CD4-positive, alpha-beta memory T cell (primary cell): ENCODE data around the gene DCTD. TPM values are rescaled to one million over a fixed set of nuclear protein-coding genes. Genes with fewer than 3 reads are reported as not detected.
A peak's percentile ranks its signal among the peaks of the same experiment; 100 is the strongest.

Source experiments
- CTCF ChIA-PET: fragments of 350-600 bp; sonication (Branson Sonifier 250); formaldehyde crosslinking; loops from one replicate; lab custom pipeline; 2021; ENCODE audit warnings: inconsistent platforms; ENCODE audit not compliant: partially characterized antibody; lab: Charles Lee
- POLR2A ChIA-PET: fragments of 350-600 bp; sonication (Branson Sonifier 250); formaldehyde crosslinking; loops from one replicate; lab custom pipeline; 2021; ENCODE audit not compliant: partially characterized antibody; lab: Charles Lee
- DNase-seq, 5 donors: peaks; one replicate each; pipeline versions ENCODE4 v3.0.0 to v3.0.0-alpha.2; 2020 to 2022; ENCODE audit warnings: mixed read lengths in 1 of 5
- H3K27ac ChIP-seq: one replicate; pipeline ENCODE4 v1.7.0; 2013; ENCODE audit warnings: low read depth, low read length
- H3K27me3 ChIP-seq: 2 replicates; pipeline ENCODE4 v1.7.0; 2013; ENCODE audit warnings: mild to moderate bottlenecking, low read length, moderate library complexity; ENCODE audit not compliant: insufficient read depth
- H3K36me3 ChIP-seq: 2 replicates; pipeline ENCODE4 v1.7.0; 2013; ENCODE audit warnings: mild to moderate bottlenecking, low read length, moderate library complexity; ENCODE audit not compliant: insufficient read depth
- H3K4me1 ChIP-seq: 2 replicates; pipeline ENCODE4 v1.7.0; 2013; ENCODE audit warnings: mild to moderate bottlenecking, low read length, moderate library complexity; ENCODE audit not compliant: insufficient read depth
- H3K4me3 ChIP-seq, 2 donors: one replicate each; pipeline ENCODE4 v1.7.0; 2013; ENCODE audit warnings: low read length in 2 of 2, mild to moderate bottlenecking in 1 of 2
- H3K9me3 ChIP-seq, 2 donors: one replicate each; pipeline ENCODE4 v1.7.0; 2013; ENCODE audit warnings: low read length in 2 of 2, control low read depth in 1 of 2; ENCODE audit not compliant: control insufficient read depth in 1 of 2
- H3K27ac Mint-ChIP-seq, 7 donors: one replicate each; pipeline ENCODE4 v1.8.0; 2020 to 2021; ENCODE audit warnings: mixed read lengths in 7 of 7, mild to moderate bottlenecking in 6 of 7, inconsistent platforms in 3 of 7, moderate library complexity in 3 of 7
- H3K27me3 Mint-ChIP-seq, 2 donors: one replicate each; pipeline ENCODE4 v1.8.0; 2020 to 2021; ENCODE audit warnings: mixed read lengths in 2 of 2
- H3K36me3 Mint-ChIP-seq, 2 donors: one replicate each; pipeline ENCODE4 v1.8.0; 2020 to 2021; ENCODE audit warnings: mixed read lengths in 2 of 2, inconsistent platforms in 1 of 2, mild to moderate bottlenecking in 1 of 2
- H3K4me1 Mint-ChIP-seq, 4 donors: one replicate each; pipeline ENCODE4 v1.8.0; 2020 to 2021; ENCODE audit warnings: mixed read lengths in 4 of 4, mild to moderate bottlenecking in 1 of 4
- H3K4me3 Mint-ChIP-seq, 8 donors: one replicate each; pipeline ENCODE4 v1.8.0; 2020 to 2021; ENCODE audit warnings: mixed read lengths in 8 of 8, mild to moderate bottlenecking in 7 of 8, moderate library complexity in 6 of 8, inconsistent platforms in 3 of 8
- H3K9me3 Mint-ChIP-seq, 8 donors: one replicate each; pipeline ENCODE4 v1.8.0; 2020 to 2021; ENCODE audit warnings: mixed read lengths in 8 of 8, mild to moderate bottlenecking in 5 of 8, inconsistent platforms in 3 of 8, moderate library complexity in 1 of 8
- intact Hi-C: fragments of 100-400 bp; cut with micrococcal nuclease; formaldehyde crosslinking; loops from one replicate; pipeline ENCODE4 v1.15.1; 2023
- polyA plus RNA-seq, 2 donors: library from polyadenylated mRNA; unstranded; fragments of 300-500 nt; fragmentation: Illumina TruSeq; gene quantifications; one replicate each; pipeline ENCODE4 v1.2.3, GENCODE V29; 2021
- total RNA-seq, 2 experiments: library from RNA; stranded (reverse); gene quantifications; one replicate each; pipeline ENCODE4 v1.2.3, GENCODE V29; 2021

DCTD gene
- total and polyA plus RNA-seq, 4 experiments from 2014 or later = 66.6 to 119 (median 77.2) TPM

DNA sequence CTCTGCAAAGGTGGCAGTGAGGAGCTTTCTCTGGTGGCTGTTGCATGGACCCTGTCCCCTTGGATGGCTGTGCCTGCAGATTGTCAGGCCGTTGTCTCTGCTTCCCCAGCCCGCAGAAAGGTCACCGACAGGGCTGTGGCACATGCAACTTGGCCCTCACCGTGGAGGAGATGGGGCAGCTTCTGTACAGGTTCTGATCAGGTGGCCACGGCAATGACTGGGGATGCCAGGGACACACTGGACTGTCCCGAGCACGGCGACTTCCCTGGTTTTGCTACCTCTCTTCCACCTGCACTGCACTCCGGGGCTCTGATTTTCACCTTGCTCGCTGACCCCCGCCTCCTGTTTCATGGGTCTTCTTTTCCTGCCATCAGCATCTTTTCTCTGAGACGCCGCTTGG is 43.5 kb downstream of the DCTD start:
- Mint-ChIP-seq H3K27me3 (no peaks in the 10 kb centered on the region), H3K36me3 (peaks cover 24 to 67% of the 10 kb centered on the region in 2 donors), H3K4me1 (no peaks in the 10 kb centered on the region), H3K27ac (no peak overlapping the region), H3K4me3 (no peak overlapping the region), H3K9me3 (no peaks in the 10 kb centered on the region)
- Histone ChIP-seq H3K4me3 (no peak overlapping the region), H3K4me1 (no peaks in the 10 kb centered on the region), H3K36me3 (peaks cover 5% of the 10 kb centered on the region), H3K27me3 (no peaks in the 10 kb centered on the region), H3K9me3 (no peaks in the 10 kb centered on the region), H3K27ac (no peak overlapping the region)
- intact Hi-C loops = no loop called here
- DNase-seq = no peak
- CTCF ChIA-PET = no interaction called here
- POLR2A ChIA-PET = no interaction called here

DNA sequence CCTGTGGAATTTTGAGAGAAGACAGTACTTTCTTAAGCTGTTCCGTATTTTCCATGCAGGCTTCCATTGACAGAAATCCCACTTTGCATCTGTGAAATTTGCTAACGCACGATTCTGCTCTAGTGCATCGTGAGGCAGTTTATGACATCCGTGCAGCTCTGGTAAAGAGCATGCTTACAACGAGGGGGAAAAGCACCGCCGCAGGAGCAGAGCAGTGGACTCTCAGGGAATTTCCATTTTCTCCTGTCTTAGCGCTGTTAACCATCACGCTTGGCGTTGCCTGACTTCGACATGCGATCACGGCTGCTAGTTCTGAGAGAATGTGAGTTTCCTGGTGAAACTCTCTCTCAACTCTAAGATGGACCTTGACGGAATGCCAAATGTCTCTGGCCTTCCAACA is 43.9 kb downstream of the DCTD start:
- H3K9me3 Mint-ChIP-seq = no peaks in the 10 kb centered on the region
- no peak for DNase-seq
- Histone ChIP-seq H3K4me1 (no peaks in the 10 kb centered on the region), H3K4me3 (no peak overlapping the region), H3K27ac (no peak overlapping the region), H3K27me3 (no peaks in the 10 kb centered on the region), H3K9me3 (no peaks in the 10 kb centered on the region), H3K36me3 (peaks cover 5% of the 10 kb centered on the region)
- ChIA-PET CTCF (no interaction called here), POLR2A (no interaction called here)
- no peaks in the 10 kb centered on the region for H3K4me1 Mint-ChIP-seq
- peaks cover 23 to 67% of the 10 kb centered on the region in 2 donors for H3K36me3 Mint-ChIP-seq
- H3K4me3 Mint-ChIP-seq = no peak overlapping the region
- H3K27me3 Mint-ChIP-seq = no peaks in the 10 kb centered on the region
- no peak overlapping the region for H3K27ac Mint-ChIP-seq
- intact Hi-C loops = no loop called here

DNA sequence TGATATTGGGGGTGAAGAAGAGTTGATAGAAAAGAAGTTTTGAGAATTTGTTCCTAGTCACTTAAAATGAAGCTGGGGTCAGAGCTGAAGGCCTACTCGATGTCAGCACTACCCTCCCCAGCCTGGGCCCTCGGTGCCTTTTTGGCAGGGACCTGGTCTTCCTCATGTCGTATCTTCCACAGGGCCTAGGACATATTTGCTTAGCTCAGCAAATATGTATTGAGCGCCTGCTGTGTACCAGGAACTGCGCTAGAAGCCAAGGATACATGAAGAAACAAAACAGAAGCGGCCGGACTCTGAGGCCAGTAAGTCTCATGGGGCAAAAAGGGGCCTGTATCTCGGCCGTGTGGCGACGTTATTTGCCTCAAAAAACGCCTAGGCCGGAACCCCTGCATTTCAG is 44.3 kb downstream of the DCTD start:
- Histone ChIP-seq H3K4me1 (no peaks in the 10 kb centered on the region), H3K27me3 (no peaks in the 10 kb centered on the region), H3K36me3 (peaks cover 5% of the 10 kb centered on the region), H3K9me3 (no peaks in the 10 kb centered on the region), H3K4me3 (no peak overlapping the region), H3K27ac (no peak overlapping the region)
- Mint-ChIP-seq H3K9me3 (no peaks in the 10 kb centered on the region), H3K27ac (peak overlapping the region in 1 of 7 donors; percentile 2), H3K4me3 (no peak overlapping the region), H3K27me3 (no peaks in the 10 kb centered on the region), H3K36me3 (peaks cover 22 to 64% of the 10 kb centered on the region in 2 donors), H3K4me1 (no peaks in the 10 kb centered on the region)
- intact Hi-C loops = no loop called here
- DNase-seq = no peak
- ChIA-PET POLR2A (no interaction called here), CTCF (no interaction called here)

GRCh38 chr4:182871616-182872015 is 45.6 kb downstream of the DCTD start:
- no peaks in the 10 kb centered on the region for H3K4me1 ChIP-seq
- H3K9me3 Mint-ChIP-seq = no peaks in the 10 kb centered on the region
- H3K9me3 ChIP-seq = no peaks in the 10 kb centered on the region
- ChIA-PET CTCF (no interaction called here), POLR2A (no interaction called here)
- peak overlapping the region in 1 of 7 donors; percentile 56 for H3K27ac Mint-ChIP-seq
- peaks cover 5% of the 10 kb centered on the region for H3K36me3 ChIP-seq
- H3K36me3 Mint-ChIP-seq = peaks cover 15 to 55% of the 10 kb centered on the region in 2 donors
- H3K4me3 Mint-ChIP-seq = no peak overlapping the region
- no peaks in the 10 kb centered on the region for H3K27me3 ChIP-seq
- DNase-seq = no peak
- intact Hi-C loops = no loop called here
- H3K4me1 Mint-ChIP-seq = no peaks in the 10 kb centered on the region
- H3K4me3 ChIP-seq = no peak overlapping the region
- H3K27ac ChIP-seq = no peak overlapping the region
- no peaks in the 10 kb centered on the region for H3K27me3 Mint-ChIP-seq

DNA sequence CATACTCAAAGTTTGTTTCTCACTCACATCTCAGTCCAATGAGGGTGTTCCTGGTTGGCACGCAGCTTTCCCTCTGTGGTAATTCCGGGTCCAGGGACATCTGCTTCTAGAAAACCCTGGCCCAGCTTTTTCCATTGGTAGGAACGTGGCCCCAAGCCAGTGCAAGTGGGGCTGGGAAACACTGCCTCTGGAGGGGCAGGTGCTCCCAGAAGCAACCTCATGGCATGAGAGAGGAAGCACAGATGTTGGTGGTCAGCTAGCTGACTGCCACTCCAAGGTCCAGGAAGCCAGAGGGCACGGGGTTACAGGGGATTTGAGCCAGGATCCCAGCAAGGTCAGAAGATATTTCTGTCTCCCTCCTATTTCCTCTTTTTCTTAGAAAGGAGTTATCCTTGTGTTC is 47.5 kb downstream of the DCTD start:
- H3K36me3 Mint-ChIP-seq = peaks cover 1 to 36% of the 10 kb centered on the region in 2 donors
- Histone ChIP-seq H3K9me3 (no peaks in the 10 kb centered on the region), H3K4me1 (no peaks in the 10 kb centered on the region), H3K36me3 (peaks cover 3% of the 10 kb centered on the region), H3K27ac (no peak overlapping the region), H3K4me3 (no peak overlapping the region), H3K27me3 (no peaks in the 10 kb centered on the region)
- POLR2A ChIA-PET = no interaction called here
- no peaks in the 10 kb centered on the region for H3K27me3 Mint-ChIP-seq
- CTCF ChIA-PET = no interaction called here
- no peak for DNase-seq
- no peak overlapping the region for H3K27ac Mint-ChIP-seq
- no peaks in the 10 kb centered on the region for H3K9me3 Mint-ChIP-seq
- intact Hi-C loops = no loop called here
- H3K4me3 Mint-ChIP-seq = no peak overlapping the region
- H3K4me1 Mint-ChIP-seq = no peaks in the 10 kb centered on the region

DNA sequence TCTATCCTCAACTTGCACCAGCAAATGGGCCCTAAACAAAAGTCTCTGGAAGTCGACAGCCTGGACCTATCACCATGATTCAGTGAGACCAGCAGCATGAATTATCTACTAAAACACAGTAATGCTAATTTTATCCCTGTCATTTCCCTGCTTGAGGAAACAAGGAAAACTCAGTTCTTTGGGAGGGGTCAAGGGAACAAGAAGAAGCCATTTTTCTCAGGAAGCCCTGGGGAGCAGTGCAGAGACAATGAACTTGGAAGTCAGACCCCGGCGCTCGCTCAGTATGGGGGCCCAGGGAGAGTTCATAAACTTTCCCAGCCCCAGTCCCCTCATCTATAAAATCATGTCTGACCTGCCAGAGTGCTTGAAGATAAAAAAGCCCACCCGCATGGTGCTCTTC is 50.4 kb downstream of the DCTD start:
- Histone ChIP-seq H3K4me3 (no peak overlapping the region), H3K27ac (no peak overlapping the region), H3K36me3 (no peaks in the 10 kb centered on the region), H3K27me3 (no peaks in the 10 kb centered on the region), H3K4me1 (no peaks in the 10 kb centered on the region), H3K9me3 (no peaks in the 10 kb centered on the region)
- intact Hi-C loops = no loop called here
- no peaks in the 10 kb centered on the region for H3K27me3 Mint-ChIP-seq
- no peak overlapping the region for H3K27ac Mint-ChIP-seq
- ChIA-PET POLR2A (no interaction called here), CTCF (interaction anchor here (1.0 kb wide), 1 partner anchor 58 kb away, joined by 4 read pairs; no protein-coding TSS in a partner anchor)
- H3K4me3 Mint-ChIP-seq = no peak overlapping the region
- H3K4me1 Mint-ChIP-seq = no peaks in the 10 kb centered on the region
- peaks cover 0 to 10% of the 10 kb centered on the region in 2 donors for H3K36me3 Mint-ChIP-seq
- H3K9me3 Mint-ChIP-seq = no peaks in the 10 kb centered on the region
- DNase-seq = no peak

DNA sequence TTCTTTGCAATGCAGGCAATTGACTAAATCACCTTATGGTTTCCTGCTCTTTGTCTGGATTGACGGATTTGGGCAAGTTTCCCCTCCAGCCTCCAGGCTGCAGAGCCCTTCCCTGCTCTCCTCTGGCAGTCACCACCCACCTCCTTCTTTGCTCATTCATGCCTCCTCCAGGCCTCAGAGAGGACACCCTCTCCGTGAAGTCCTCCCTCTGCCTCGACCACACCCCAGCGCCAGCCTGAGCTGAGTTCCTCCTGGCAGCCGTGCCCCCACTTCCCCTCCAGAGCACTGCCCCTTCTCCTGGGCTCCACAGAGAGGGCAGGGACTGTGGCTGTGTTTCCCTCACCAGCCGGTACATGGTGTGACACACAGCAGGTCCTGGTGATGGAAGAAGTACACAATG is 53.7 kb downstream of the DCTD start:
- CTCF ChIA-PET = no interaction called here
- POLR2A ChIA-PET = no interaction called here
- no peak for DNase-seq
- Histone ChIP-seq H3K4me1 (no peaks in the 10 kb centered on the region), H3K27me3 (no peaks in the 10 kb centered on the region), H3K36me3 (no peaks in the 10 kb centered on the region), H3K9me3 (no peaks in the 10 kb centered on the region), H3K4me3 (no peak overlapping the region), H3K27ac (no peak overlapping the region)
- Mint-ChIP-seq H3K4me1 (no peaks in the 10 kb centered on the region), H3K36me3 (peaks cover 0 to 4% of the 10 kb centered on the region in 2 donors), H3K27me3 (no peaks in the 10 kb centered on the region), H3K4me3 (no peak overlapping the region), H3K9me3 (peaks cover 0 to 9% (median 4%) of the 10 kb centered on the region in 8 donors), H3K27ac (peak overlapping the region in 1 of 7 donors; percentile 29)
- intact Hi-C loops = no loop called here

DNA sequence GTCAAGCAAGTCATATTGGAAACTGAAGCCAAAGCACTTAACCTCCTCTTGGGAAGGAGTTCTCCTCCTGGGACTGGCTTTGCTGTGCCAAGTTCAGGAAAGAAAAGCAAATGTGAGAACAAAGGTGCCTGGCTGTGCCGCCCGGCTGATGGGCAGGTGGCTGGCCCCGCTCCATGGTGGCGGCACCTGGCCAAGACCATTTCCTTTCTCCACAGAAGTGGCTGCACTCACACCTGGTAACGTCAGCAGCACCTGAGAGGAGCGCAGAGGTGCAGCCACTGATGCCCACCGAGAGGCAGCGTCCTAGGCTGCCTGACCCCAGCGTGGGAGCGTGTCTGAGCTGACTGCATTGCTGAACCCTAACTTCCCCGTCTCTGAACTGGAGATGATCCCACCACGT is 54.3 kb downstream of the DCTD start:
- ChIA-PET POLR2A (no interaction called here), CTCF (no interaction called here)
- Mint-ChIP-seq H3K4me3 (no peak overlapping the region), H3K4me1 (no peaks in the 10 kb centered on the region), H3K9me3 (peaks cover 0 to 9% (median 4%) of the 10 kb centered on the region in 8 donors), H3K27ac (no peak overlapping the region), H3K36me3 (peaks cover 0 to 4% of the 10 kb centered on the region in 2 donors), H3K27me3 (no peaks in the 10 kb centered on the region)
- no peak for DNase-seq
- Histone ChIP-seq H3K36me3 (no peaks in the 10 kb centered on the region), H3K27ac (no peak overlapping the region), H3K4me3 (no peak overlapping the region), H3K9me3 (no peaks in the 10 kb centered on the region), H3K27me3 (no peaks in the 10 kb centered on the region), H3K4me1 (no peaks in the 10 kb centered on the region)
- intact Hi-C loops = no loop called here
